Peyer's patch (tissue), 4 donors: ENCODE data around the gene MAGI3. TPM values are rescaled to one million over a fixed set of nuclear protein-coding genes. Genes with fewer than 3 reads are reported as not detected.
A peak's percentile ranks its signal among the peaks of the same experiment; 100 is the strongest.

Experiments used
- DNase-seq, 3 donors: peaks; one replicate each; pipeline ENCODE4 v3.0.0-alpha.2; 2017 to 2019
- H3K27ac ChIP-seq, 4 donors: fragments of 200-600 bp; sonication (generic); one replicate each; pipeline ENCODE4 v1.5.1; 2016 to 2019
- H3K27me3 ChIP-seq, 2 donors: fragments of 200-600 bp; sonication (generic); one replicate each; pipeline ENCODE4 v1.5.1; 2019
- H3K36me3 ChIP-seq, 3 donors: fragments of 200-600 bp; sonication (generic); one replicate each; pipeline ENCODE4 v1.5.1; 2016 to 2019
- H3K4me1 ChIP-seq, 4 donors: fragments of 200-600 bp; sonication (generic); one replicate each; pipeline ENCODE4 v1.5.1; 2016 to 2019
- H3K4me3 ChIP-seq, 4 donors: fragments of 200-600 bp; sonication (generic); 1 replicate in 3 of 4; 2 replicates in 1 of 4; pipeline ENCODE4 v1.5.1; 2016 to 2019; ENCODE audit warnings: mild to moderate bottlenecking in 1 of 4
- H3K9me3 ChIP-seq, 4 donors: fragments of 200-600 bp; sonication (generic); one replicate each; pipeline ENCODE4 v1.5.1; 2016 to 2019; ENCODE audit warnings: mild to moderate bottlenecking in 1 of 4
- CTCF ChIP-seq, 6 experiments: fragments of 450-650 bp in 4 of 6; fragments of 200-600 bp in 2 of 6; sonication (generic) in 1 of 6; IDR thresholded peaks; one replicate each; pipeline ENCODE4 v1.5.1; 2017 to 2019; ENCODE audit warnings: antibody characterized with exemption in 6 of 6, mild to moderate bottlenecking in 3 of 6, moderate library complexity in 1 of 6
- POLR2A ChIP-seq, 2 donors: fragments of 450-650 bp; IDR thresholded peaks; one replicate each; pipeline ENCODE4 v1.5.1; 2017; ENCODE audit warnings: antibody characterized with exemption in 2 of 2, mild to moderate bottlenecking in 2 of 2, moderate library complexity in 2 of 2
- total RNA-seq, 4 donors: library from RNA; depleted of rRNA; stranded (reverse); fragments of >200 nt; gene quantifications; one replicate each; pipeline ENCODE4 v1.1.0, GENCODE V29; 2016

MAGI3 gene
- total RNA-seq, 4 donors from 2014 or later: 60.2 to 120 (median 103) TPM

- no peaks in the 10 kb centered on the region for H3K9me3 ChIP-seq
- no peaks in the 10 kb centered on the region for H3K27me3 ChIP-seq
- no peaks in the 10 kb centered on the region for H3K36me3 ChIP-seq
- H3K27ac ChIP-seq: peak overlapping the region in 3 of 4 donors; percentile 84 to 95 (median 88)
- H3K4me1 ChIP-seq: no peaks in the 10 kb centered on the region
- TF ChIP-seq CTCF (IDR thresholded peaks at IDR 0.05) (peak in 3 of 6 experiments; percentile 43 to 52 (median 49)), POLR2A (IDR thresholded peaks at IDR 0.05) (no peak)
- peak in 2 of 3 donors; percentile 52 to 61 for DNase-seq
- H3K4me3 ChIP-seq: peak overlapping the region in 2 of 4 donors; percentile 89 to 93
Observed at GRCh38 chr1:113388621-113389358, 1.5 kb upstream of the MAGI3 start.

- Histone ChIP-seq H3K36me3 (no peaks in the 10 kb centered on the region), H3K27ac (peak overlapping the region; percentile 76 to 95 (median 86)), H3K4me1 (no peaks in the 10 kb centered on the region), H3K9me3 (no peaks in the 10 kb centered on the region), H3K4me3 (peak overlapping the region; percentile 82 to 93 (median 87)), H3K27me3 (no peaks in the 10 kb centered on the region)
- DNase-seq: no peak
- TF ChIP-seq CTCF (IDR thresholded peaks at IDR 0.05): no peak
- no peak for TF ChIP-seq POLR2A (IDR thresholded peaks at IDR 0.05)
Observed at GRCh38 chr1:113389359-113389952, 859 bp upstream of the MAGI3 start.

GRCh38 chr1:113390871-113391648 lies 745 bp downstream of the MAGI3 start:
- no peak for TF ChIP-seq CTCF (IDR thresholded peaks at IDR 0.05)
- peak in 1 of 2 donors; percentile 36 for TF ChIP-seq POLR2A (IDR thresholded peaks at IDR 0.05)

GRCh38 chr1:113391649-113392271 lies 1.4 kb downstream of the MAGI3 start:
- Histone ChIP-seq H3K27ac (peak overlapping the region; percentile 76 to 95 (median 86)), H3K9me3 (no peaks in the 10 kb centered on the region), H3K4me3 (peak overlapping the region; percentile 82 to 93 (median 87)), H3K4me1 (no peaks in the 10 kb centered on the region), H3K27me3 (no peaks in the 10 kb centered on the region), H3K36me3 (no peaks in the 10 kb centered on the region)
- peak in 1 of 3 donors; percentile 52 for DNase-seq
- TF ChIP-seq CTCF (IDR thresholded peaks at IDR 0.05) (no peak), POLR2A (IDR thresholded peaks at IDR 0.05) (peak in 1 of 2 donors; percentile 21)

More at GRCh38 chr1:113390871-113391648, 745 bp downstream of the MAGI3 start:
- Histone ChIP-seq H3K27me3 (no peaks in the 10 kb centered on the region), H3K4me1 (no peaks in the 10 kb centered on the region), H3K27ac (peak overlapping the region; percentile 76 to 95 (median 86)), H3K36me3 (no peaks in the 10 kb centered on the region), H3K4me3 (peak overlapping the region; percentile 82 to 93 (median 87)), H3K9me3 (no peaks in the 10 kb centered on the region)
- DNase-seq: peak; percentile 35 to 81 (median 75)

- Histone ChIP-seq H3K4me1 (no peaks in the 10 kb centered on the region), H3K9me3 (no peaks in the 10 kb centered on the region), H3K27ac (peak overlapping the region in 2 of 4 donors; percentile 84 to 95), H3K27me3 (no peaks in the 10 kb centered on the region), H3K36me3 (no peaks in the 10 kb centered on the region), H3K4me3 (peak overlapping the region in 3 of 4 donors; percentile 85 to 93 (median 89))
- TF ChIP-seq POLR2A (IDR thresholded peaks at IDR 0.05) (no peak), CTCF (IDR thresholded peaks at IDR 0.05) (no peak)
- DNase-seq: no peak
Observed at GRCh38 chr1:113392541-113393128, 2.3 kb downstream of the MAGI3 start.
